ENCODE data around the gene MIA.

GRCh38 chr19:40809358-40810086 is 34.2 kb downstream of the MIA start:
- TF ChIP-seq CTCF (IDR thresholded peaks at IDR 0.05), result no peak
- TF ChIP-seq ZFX (IDR thresholded peaks at IDR 0.05; ENCODE audit: borderline replicate concordance), result no peak

Data from 22Rv1 (cell line).